Lower leg skin (tissue), 3 donors: ENCODE measurements around the gene PRKCE.

Experiments used
- CTCF ChIP-seq, 3 donors: fragments of 450-650 bp; IDR thresholded peaks; one replicate each; pipeline ENCODE4 v1.5.1; 2016; ENCODE audit warnings: antibody characterized with exemption in 3 of 3, mild to moderate bottlenecking in 3 of 3, moderate library complexity in 2 of 3
- POLR2A ChIP-seq, 2 donors: fragments of 450-650 bp; IDR thresholded peaks; one replicate each; pipeline ENCODE4 v1.6.1; 2016 to 2017; ENCODE audit warnings: antibody characterized with exemption in 2 of 2, mild to moderate bottlenecking in 1 of 2, moderate library complexity in 1 of 2

- no peak for TF ChIP-seq CTCF (IDR thresholded peaks at IDR 0.05)
- TF ChIP-seq POLR2A (IDR thresholded peaks at IDR 0.05) = no peak
These were observed 317.6 kb downstream of the PRKCE start for GRCh38 chr2:45968946-45969584.
